ENCODE measurements around the gene POU2F1. TPM values are rescaled to one million over a fixed set of nuclear protein-coding genes. Genes with fewer than 3 reads are reported as not detected.

The POU2F1 gene
- total and polyA plus RNA-seq, 4 experiments from 2014 or later, result 5.7 to 22.9 (median 14.4) TPM

DNA sequence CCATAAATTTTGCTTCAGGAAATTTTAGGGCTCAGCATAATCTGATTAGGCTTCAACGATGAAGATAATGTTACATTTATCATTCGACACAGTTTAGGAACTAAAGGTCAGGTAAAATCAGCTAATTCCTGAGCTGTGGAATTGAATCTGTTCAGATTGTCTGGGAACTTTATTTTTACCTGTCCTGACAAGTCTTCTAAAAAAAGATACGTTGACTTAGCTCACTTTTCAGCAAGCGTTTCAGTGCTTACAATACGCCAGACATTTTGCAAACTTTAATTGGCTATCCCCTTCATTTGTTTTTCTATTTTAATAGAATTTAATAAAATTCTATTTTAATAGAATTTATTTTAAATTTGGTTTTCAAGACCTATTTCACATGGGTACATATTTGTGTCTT is 57.8 kb downstream of the POU2F1 start:
- no peak for DNase-seq
- CTCF ChIA-PET (ENCODE audit: partially characterized antibody), result interaction anchor here (1.2 to 2.0 kb wide), 2 partner anchors 10 to 11 kb away, joined by 3 to 7 read pairs; no protein-coding TSS in a partner anchor
- H3K9me3 ChIP-seq (ENCODE audit: control insufficient read depth in 1 of 2, low read length in 2 of 2), result no peaks in the 10 kb centered on the region
- Mint-ChIP-seq H3K4me3 (no peak overlapping the region), H3K4me1 (peaks cover 11 to 29% (median 15%) of the 10 kb centered on the region in 4 donors), H3K27ac (no peak overlapping the region), H3K9me3 (no peaks in the 10 kb centered on the region), H3K27me3 (no peaks in the 10 kb centered on the region), H3K36me3 (no peaks in the 10 kb centered on the region)
- no peaks in the 10 kb centered on the region for H3K27me3 ChIP-seq (ENCODE audit: insufficient read depth, low read length)
- no peaks in the 10 kb centered on the region for H3K4me1 ChIP-seq (ENCODE audit: insufficient read depth, low read length)
- H3K27ac ChIP-seq (ENCODE audit: low read depth, low read length), result no peak overlapping the region
- no peak overlapping the region for H3K4me3 ChIP-seq (ENCODE audit: low read length in 2 of 2)
- intact Hi-C loops (cut with micrococcal nuclease), result no loop called here
- H3K36me3 ChIP-seq (ENCODE audit: insufficient read depth, low read length), result no peaks in the 10 kb centered on the region
- POLR2A ChIA-PET (ENCODE audit: partially characterized antibody), result no interaction called here

DNA sequence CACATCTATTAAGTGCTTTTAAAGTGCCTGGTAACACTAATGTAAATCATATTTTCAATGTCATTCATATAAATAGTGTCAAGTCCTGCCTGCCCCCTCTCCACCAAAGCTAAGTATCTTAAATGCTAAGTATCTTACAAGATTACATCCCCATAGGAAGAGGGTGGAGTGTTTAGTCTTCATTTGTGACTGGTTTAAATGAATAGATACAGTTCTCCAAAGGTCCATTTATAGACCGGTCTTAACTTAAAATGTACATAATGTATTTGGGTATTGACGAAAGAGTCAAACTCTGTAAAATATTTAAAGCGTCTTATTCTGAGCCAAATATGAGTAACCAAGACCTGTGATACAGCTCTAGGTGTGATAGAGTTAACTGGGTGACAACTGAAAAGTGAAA is 60.2 kb downstream of the POU2F1 start:
- no peak overlapping the region for H3K27ac Mint-ChIP-seq
- peaks cover 13 to 31% (median 18%) of the 10 kb centered on the region in 4 donors for H3K4me1 Mint-ChIP-seq
- no peaks in the 10 kb centered on the region for H3K9me3 ChIP-seq (ENCODE audit: control insufficient read depth in 1 of 2, low read length in 2 of 2)
- H3K27ac ChIP-seq (ENCODE audit: low read depth, low read length), result no peak overlapping the region
- H3K9me3 Mint-ChIP-seq, result no peaks in the 10 kb centered on the region
- H3K4me1 ChIP-seq (ENCODE audit: insufficient read depth, low read length), result no peaks in the 10 kb centered on the region
- H3K27me3 Mint-ChIP-seq, result no peaks in the 10 kb centered on the region
- H3K4me3 ChIP-seq (ENCODE audit: low read length in 2 of 2), result no peak overlapping the region
- ChIA-PET CTCF (ENCODE audit: partially characterized antibody) (interaction anchor here (0.9 kb wide), 1 partner anchor 58 kb away, joined by 3 read pairs; no protein-coding TSS in a partner anchor), POLR2A (ENCODE audit: partially characterized antibody) (no interaction called here)
- no peaks in the 10 kb centered on the region for H3K36me3 ChIP-seq (ENCODE audit: insufficient read depth, low read length)
- no peak for DNase-seq
- no peaks in the 10 kb centered on the region for H3K27me3 ChIP-seq (ENCODE audit: insufficient read depth, low read length)
- intact Hi-C loops (cut with micrococcal nuclease), result no loop called here
- H3K36me3 Mint-ChIP-seq, result no peaks in the 10 kb centered on the region
- no peak overlapping the region for H3K4me3 Mint-ChIP-seq

DNA sequence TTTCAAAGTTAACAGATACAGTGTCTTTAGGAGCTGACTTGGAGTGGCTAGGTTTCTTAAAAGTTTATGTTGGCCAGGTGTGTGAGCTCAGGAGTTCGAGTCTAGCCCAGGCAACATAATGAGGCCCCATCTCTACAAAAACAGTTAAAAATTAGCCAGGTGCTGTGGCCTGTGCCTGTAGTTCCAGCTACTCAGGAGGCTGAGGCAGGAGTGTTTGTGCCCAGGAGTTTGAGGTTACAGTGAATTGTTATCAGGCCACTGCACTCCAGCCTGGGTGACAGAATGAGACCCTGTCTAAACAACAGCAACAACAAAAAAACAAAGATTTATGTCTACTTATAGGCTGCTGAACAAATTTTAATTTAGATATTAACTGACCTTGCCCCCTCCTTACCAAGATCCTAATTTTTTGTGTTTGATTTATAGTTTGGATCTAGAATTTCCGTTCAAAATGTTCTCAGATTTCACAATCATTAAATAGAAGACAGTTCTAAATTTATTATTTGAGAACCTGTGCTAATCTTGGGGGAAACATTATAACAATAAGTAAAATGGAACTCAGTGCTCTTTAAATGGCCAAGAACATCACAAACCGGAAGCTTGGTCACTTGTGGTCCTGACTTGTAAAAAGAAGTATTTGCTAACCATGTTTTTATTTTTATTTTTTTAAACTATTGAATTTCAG is 67.8 kb downstream of the POU2F1 start:
- peak overlapping the region in 1 of 7 donors; percentile 38 for H3K27ac Mint-ChIP-seq
- ChIA-PET POLR2A (ENCODE audit: partially characterized antibody) (no interaction called here), CTCF (ENCODE audit: partially characterized antibody) (interaction anchor here (0.9 kb wide), 1 partner anchor 10 kb away, joined by 3 read pairs; no protein-coding TSS in a partner anchor)
- no peaks in the 10 kb centered on the region for H3K4me1 ChIP-seq (ENCODE audit: insufficient read depth, low read length)
- peaks cover 0 to 4% of the 10 kb centered on the region in 2 donors for H3K36me3 Mint-ChIP-seq
- H3K9me3 ChIP-seq (ENCODE audit: control insufficient read depth in 1 of 2, low read length in 2 of 2), result no peaks in the 10 kb centered on the region
- H3K9me3 Mint-ChIP-seq, result peaks cover 0 to 4% (median 0%) of the 10 kb centered on the region in 8 donors
- H3K36me3 ChIP-seq (ENCODE audit: insufficient read depth, low read length), result no peaks in the 10 kb centered on the region
- no peak overlapping the region for H3K4me3 ChIP-seq (ENCODE audit: low read length in 2 of 2)
- no peaks in the 10 kb centered on the region for H3K27me3 Mint-ChIP-seq
- intact Hi-C loops (cut with micrococcal nuclease), result no loop called here
- no peaks in the 10 kb centered on the region for H3K27me3 ChIP-seq (ENCODE audit: insufficient read depth, low read length)
- no peak overlapping the region for H3K4me3 Mint-ChIP-seq
- peaks cover 14 to 34% (median 21%) of the 10 kb centered on the region in 4 donors for H3K4me1 Mint-ChIP-seq
- H3K27ac ChIP-seq (ENCODE audit: low read depth, low read length), result no peak overlapping the region
- DNase-seq, result no peak

DNA sequence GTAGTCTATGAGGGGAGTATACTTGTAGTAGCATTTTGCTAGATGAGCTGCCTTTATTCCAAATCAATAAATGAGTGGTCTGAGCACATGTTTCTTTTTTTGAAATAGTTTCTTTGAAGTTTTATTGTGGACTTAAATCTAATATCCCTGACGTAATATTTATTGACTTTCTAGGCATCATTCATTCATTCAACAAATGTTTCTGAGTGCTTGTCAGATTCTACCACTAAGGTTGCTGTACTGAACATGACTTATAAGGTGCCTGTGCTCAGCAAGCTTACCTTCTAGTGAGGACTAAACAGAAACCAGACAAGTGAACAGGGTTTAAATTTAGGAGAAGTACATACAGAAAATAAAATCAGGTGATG is 68.4 kb downstream of the POU2F1 start:
- H3K9me3 Mint-ChIP-seq, result peaks cover 0 to 4% (median 0%) of the 10 kb centered on the region in 8 donors
- peaks cover 14 to 34% (median 22%) of the 10 kb centered on the region in 4 donors for H3K4me1 Mint-ChIP-seq
- ChIA-PET CTCF (ENCODE audit: partially characterized antibody) (interaction anchor here (0.9 kb wide), 1 partner anchor 10 kb away, joined by 3 read pairs; no protein-coding TSS in a partner anchor), POLR2A (ENCODE audit: partially characterized antibody) (no interaction called here)
- Histone ChIP-seq H3K9me3 (ENCODE audit: control insufficient read depth in 1 of 2, low read length in 2 of 2) (no peaks in the 10 kb centered on the region), H3K27ac (ENCODE audit: low read depth, low read length) (no peak overlapping the region), H3K4me3 (ENCODE audit: low read length in 2 of 2) (no peak overlapping the region), H3K4me1 (ENCODE audit: insufficient read depth, low read length) (no peaks in the 10 kb centered on the region), H3K36me3 (ENCODE audit: insufficient read depth, low read length) (no peaks in the 10 kb centered on the region), H3K27me3 (ENCODE audit: insufficient read depth, low read length) (no peaks in the 10 kb centered on the region)
- H3K27me3 Mint-ChIP-seq, result no peaks in the 10 kb centered on the region
- H3K27ac Mint-ChIP-seq, result peak overlapping the region in 1 of 7 donors; percentile 21
- H3K4me3 Mint-ChIP-seq, result no peak overlapping the region
- intact Hi-C loops (cut with micrococcal nuclease), result no loop called here
- H3K36me3 Mint-ChIP-seq, result peaks cover 0 to 4% of the 10 kb centered on the region in 2 donors
- no peak for DNase-seq

DNA sequence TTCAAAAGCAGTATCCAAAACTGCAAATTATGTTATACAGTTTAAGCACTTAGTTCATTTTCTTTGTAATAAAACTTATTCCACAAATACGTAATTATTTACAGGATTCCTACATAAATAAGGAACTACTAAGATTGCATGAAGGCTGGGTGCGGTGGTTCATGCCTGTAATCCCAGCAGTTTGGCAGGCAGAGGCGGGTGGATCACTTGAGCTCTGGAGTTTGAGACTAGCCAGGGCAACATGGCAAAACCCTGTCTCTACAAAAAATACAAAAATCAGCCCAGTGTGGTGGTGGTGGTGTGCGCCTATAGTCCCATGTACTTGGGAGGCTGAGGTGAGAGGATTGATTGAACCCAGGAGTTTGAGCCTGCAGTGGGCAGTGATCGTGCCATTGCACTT is 69.3 kb downstream of the POU2F1 start:
- H3K27ac ChIP-seq (ENCODE audit: low read depth, low read length), result no peak overlapping the region
- peaks cover 0 to 4% of the 10 kb centered on the region in 2 donors for H3K36me3 Mint-ChIP-seq
- H3K4me3 ChIP-seq (ENCODE audit: low read length in 2 of 2), result no peak overlapping the region
- peaks cover 0 to 4% (median 0%) of the 10 kb centered on the region in 8 donors for H3K9me3 Mint-ChIP-seq
- no peaks in the 10 kb centered on the region for H3K27me3 ChIP-seq (ENCODE audit: insufficient read depth, low read length)
- no peak overlapping the region for H3K4me3 Mint-ChIP-seq
- intact Hi-C loops (cut with micrococcal nuclease), result no loop called here
- CTCF ChIA-PET (ENCODE audit: partially characterized antibody), result interaction anchor here (1.3 kb wide), 1 partner anchor 22 kb away, joined by 4 read pairs; no protein-coding TSS in a partner anchor
- no peak overlapping the region for H3K27ac Mint-ChIP-seq
- no peaks in the 10 kb centered on the region for H3K9me3 ChIP-seq (ENCODE audit: control insufficient read depth in 1 of 2, low read length in 2 of 2)
- no peak for DNase-seq
- no peaks in the 10 kb centered on the region for H3K27me3 Mint-ChIP-seq
- POLR2A ChIA-PET (ENCODE audit: partially characterized antibody), result no interaction called here
- no peaks in the 10 kb centered on the region for H3K4me1 ChIP-seq (ENCODE audit: insufficient read depth, low read length)
- H3K36me3 ChIP-seq (ENCODE audit: insufficient read depth, low read length), result no peaks in the 10 kb centered on the region
- H3K4me1 Mint-ChIP-seq, result peaks cover 14 to 34% (median 22%) of the 10 kb centered on the region in 4 donors

DNA sequence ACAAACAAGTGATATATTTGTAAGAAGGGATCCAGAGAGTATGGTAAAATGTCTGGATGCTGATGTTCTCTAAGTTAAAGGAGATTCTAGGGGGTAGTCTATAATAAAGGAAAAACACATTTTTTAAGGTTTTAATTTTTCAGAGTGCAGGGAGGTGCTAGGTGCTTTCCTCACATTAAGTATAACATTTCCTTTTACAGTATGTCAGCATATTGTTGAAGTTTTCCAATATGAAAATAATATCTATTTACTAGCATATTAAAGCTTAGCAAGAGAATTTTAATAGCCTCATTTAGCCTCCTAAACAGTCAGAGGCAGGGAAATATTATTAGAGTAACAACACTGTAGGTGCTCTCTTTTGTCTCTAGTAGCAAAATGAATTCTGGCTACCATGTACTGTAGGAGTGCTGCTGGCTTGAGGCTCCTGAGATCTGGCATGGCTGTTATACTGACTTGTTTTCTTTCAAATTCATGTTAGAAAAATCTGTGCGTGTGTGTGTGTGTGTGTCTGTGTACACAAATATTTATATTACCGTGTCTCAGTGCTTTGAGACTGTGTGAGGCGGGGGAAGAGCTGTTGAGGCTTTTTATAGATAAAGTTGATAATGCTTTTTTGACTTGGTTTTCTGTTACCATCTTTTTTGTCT is 71.0 kb downstream of the POU2F1 start:
- Histone ChIP-seq H3K36me3 (ENCODE audit: insufficient read depth, low read length) (no peaks in the 10 kb centered on the region), H3K27me3 (ENCODE audit: insufficient read depth, low read length) (no peaks in the 10 kb centered on the region), H3K4me3 (ENCODE audit: low read length in 2 of 2) (no peak overlapping the region), H3K9me3 (ENCODE audit: control insufficient read depth in 1 of 2, low read length in 2 of 2) (no peaks in the 10 kb centered on the region), H3K4me1 (ENCODE audit: insufficient read depth, low read length) (no peaks in the 10 kb centered on the region), H3K27ac (ENCODE audit: low read depth, low read length) (no peak overlapping the region)
- no peaks in the 10 kb centered on the region for H3K27me3 Mint-ChIP-seq
- intact Hi-C loops (cut with micrococcal nuclease), result no loop called here
- peaks cover 0 to 4% of the 10 kb centered on the region in 2 donors for H3K36me3 Mint-ChIP-seq
- CTCF ChIA-PET (ENCODE audit: partially characterized antibody), result interaction anchor here (0.7 to 1.3 kb wide), 2 partner anchors 11 to 23 kb away, joined by 3 to 4 read pairs; no protein-coding TSS in a partner anchor
- peak overlapping the region in 3 of 7 donors; percentile 9 to 64 (median 35) for H3K27ac Mint-ChIP-seq
- H3K9me3 Mint-ChIP-seq, result peaks cover 0 to 4% (median 0%) of the 10 kb centered on the region in 8 donors
- peaks cover 7 to 29% (median 15%) of the 10 kb centered on the region in 4 donors for H3K4me1 Mint-ChIP-seq
- POLR2A ChIA-PET (ENCODE audit: partially characterized antibody), result no interaction called here
- DNase-seq, result no peak
- H3K4me3 Mint-ChIP-seq, result peak overlapping the region in 1 of 8 donors; percentile 3

DNA sequence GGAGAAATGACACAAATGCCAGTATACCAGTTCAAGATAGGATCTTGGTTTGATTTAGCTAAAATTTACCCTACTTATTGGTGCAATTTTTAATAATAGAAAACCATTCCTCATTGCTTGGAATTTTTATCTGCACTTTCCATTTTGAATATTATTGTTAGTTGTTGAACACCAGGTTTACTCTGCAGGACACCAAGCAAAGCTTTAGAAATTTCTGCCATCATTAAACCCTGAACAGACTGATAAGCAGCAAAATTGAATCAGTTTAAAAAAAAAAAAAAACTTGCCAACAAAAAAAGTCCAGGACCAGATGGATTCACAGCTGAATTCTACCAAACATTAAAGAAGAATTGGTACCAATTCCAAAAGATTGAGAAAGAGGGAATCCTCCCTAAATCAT is 71.5 kb downstream of the POU2F1 start:
- Histone ChIP-seq H3K27ac (ENCODE audit: low read depth, low read length) (no peak overlapping the region), H3K4me1 (ENCODE audit: insufficient read depth, low read length) (no peaks in the 10 kb centered on the region), H3K4me3 (ENCODE audit: low read length in 2 of 2) (no peak overlapping the region), H3K27me3 (ENCODE audit: insufficient read depth, low read length) (no peaks in the 10 kb centered on the region), H3K9me3 (ENCODE audit: control insufficient read depth in 1 of 2, low read length in 2 of 2) (no peaks in the 10 kb centered on the region), H3K36me3 (ENCODE audit: insufficient read depth, low read length) (no peaks in the 10 kb centered on the region)
- ChIA-PET CTCF (ENCODE audit: partially characterized antibody) (no interaction called here), POLR2A (ENCODE audit: partially characterized antibody) (no interaction called here)
- peaks cover 7 to 24% (median 12%) of the 10 kb centered on the region in 4 donors for H3K4me1 Mint-ChIP-seq
- H3K27ac Mint-ChIP-seq, result no peak overlapping the region
- no peak for DNase-seq
- no peaks in the 10 kb centered on the region for H3K27me3 Mint-ChIP-seq
- H3K9me3 Mint-ChIP-seq, result peaks cover 0 to 4% (median 0%) of the 10 kb centered on the region in 8 donors
- H3K4me3 Mint-ChIP-seq, result no peak overlapping the region
- peaks cover 0 to 4% of the 10 kb centered on the region in 2 donors for H3K36me3 Mint-ChIP-seq
- intact Hi-C loops (cut with micrococcal nuclease), result no loop called here

Measured in CD4-positive, alpha-beta memory T cell (primary cell).